Measurements from ENCODE around the gene STRN.
"Not testable (repeated sequence)": the region's sequence is repeated elsewhere in the genome, so short reads cannot be mapped to it uniquely, and the experiment has no call there.

STRN gene

GRCh38 chr2:36966370-36967235 lies at the start of gene STRN:
Gene STRN, minus strand, starts transcription at chr2:36966536. Its CDS starts 73 bp downstream, at chr2:36966463.
- DNase-seq (ENCODE audit: low read depth in 2 of 2), result peak; percentile 95

- DNase-seq (ENCODE audit: low read depth in 2 of 2), result no peak
These were observed 46.9 kb upstream of the STRN start for GRCh38 chr2:37013315-37013641.

- DNase-seq (ENCODE audit: low read depth in 2 of 2), result no peak
These were observed 44.8 kb upstream of the STRN start for GRCh38 chr2:37011130-37011529.

- no peak for DNase-seq (ENCODE audit: low read depth in 2 of 2)
These were observed 39.0 kb upstream of the STRN start for GRCh38 chr2:37005118-37005868.

GRCh38 chr2:37000988-37001556 lies 34.7 kb upstream of the STRN start:
- DNase-seq (ENCODE audit: low read depth in 2 of 2), result no peak

- DNase-seq (ENCODE audit: low read depth in 2 of 2), result no peak
These were observed 34.0 kb upstream of the STRN start for GRCh38 chr2:37000318-37000717.

DNA sequence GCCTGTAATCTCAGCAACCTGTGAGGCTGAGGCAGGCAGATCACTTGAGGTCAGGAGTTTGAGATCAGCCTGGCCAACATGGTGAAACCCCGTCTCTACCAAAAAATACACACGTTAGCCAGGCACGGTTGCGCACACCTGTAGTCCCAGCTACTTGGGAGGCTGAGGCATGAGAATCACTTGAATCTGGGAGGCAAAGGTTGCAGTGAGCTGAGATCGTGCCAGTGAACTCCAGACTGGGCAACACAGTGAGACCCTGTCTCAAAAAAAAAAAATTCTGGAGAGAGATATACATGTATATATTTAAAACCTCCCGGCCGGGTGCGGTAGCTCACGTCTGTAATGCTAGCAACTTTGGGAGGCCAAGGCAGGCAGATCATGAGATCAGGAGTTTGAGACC lies 33.1 kb upstream of the STRN start:
- not testable (repeated sequence) for DNase-seq (ENCODE audit: low read depth in 2 of 2)

DNA sequence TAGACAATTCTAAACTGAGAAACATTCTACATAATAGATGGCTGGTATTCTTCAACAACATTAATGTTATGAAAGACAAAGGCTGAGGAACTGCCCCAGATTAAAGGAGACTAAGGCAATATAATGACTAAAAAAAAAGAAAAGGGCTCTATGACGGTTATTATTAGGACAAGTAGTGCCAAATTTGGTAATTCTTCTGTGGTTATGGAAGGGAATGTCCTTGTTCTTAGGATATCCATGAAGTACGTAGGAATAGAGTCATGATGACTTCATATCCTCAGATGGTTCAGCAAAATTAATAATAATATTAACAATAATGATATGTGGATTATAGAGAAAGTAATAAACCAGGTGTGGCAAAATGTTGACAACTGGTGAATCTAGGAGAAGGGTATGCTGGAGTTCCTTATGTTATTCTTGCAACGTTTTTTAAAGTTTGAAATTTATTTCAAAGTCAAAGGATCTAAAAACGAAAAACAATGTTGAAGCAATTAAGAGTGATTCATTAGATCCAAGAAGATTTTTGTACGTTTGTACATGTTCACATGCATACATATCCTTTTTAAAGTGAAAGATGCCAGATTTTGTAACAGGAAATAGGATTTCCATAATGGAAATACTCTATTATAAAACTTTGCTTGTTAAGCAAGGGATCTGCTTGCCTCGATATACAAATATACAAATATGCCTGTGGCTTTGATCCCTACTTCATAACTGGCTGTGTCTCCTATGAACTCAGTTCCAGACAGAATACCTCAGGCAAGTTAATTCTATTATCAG lies 27.7 kb upstream of the STRN start:
- no peak for DNase-seq (ENCODE audit: low read depth in 2 of 2)

DNA sequence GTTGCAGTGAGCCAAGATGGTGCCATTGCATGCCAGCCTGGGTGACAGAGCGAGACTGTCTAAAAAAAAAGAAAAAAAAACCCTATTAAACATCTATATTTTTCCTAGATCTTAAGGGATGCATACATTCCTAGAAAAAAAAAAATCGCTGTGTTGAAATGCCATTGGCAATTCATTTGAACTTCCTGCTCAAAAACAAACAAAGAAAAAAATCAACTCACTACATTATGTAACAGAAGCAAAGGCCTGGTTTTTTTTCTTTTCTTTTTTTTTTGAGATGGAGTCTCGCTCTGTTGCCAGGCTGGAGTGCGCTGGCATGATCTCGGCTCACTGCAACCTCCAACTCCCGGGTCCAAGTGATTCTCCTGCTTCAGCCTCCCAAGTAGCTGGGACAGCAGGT lies 21.7 kb upstream of the STRN start:
- no peak for DNase-seq (ENCODE audit: low read depth in 2 of 2)

GRCh38 chr2:36982467-36982866 lies 16.1 kb upstream of the STRN start:
- no peak for DNase-seq (ENCODE audit: low read depth in 2 of 2)

GRCh38 chr2:36981911-36982310 lies 15.6 kb upstream of the STRN start:
- DNase-seq (ENCODE audit: low read depth in 2 of 2), result no peak

GRCh38 chr2:36979007-36979406 lies 12.7 kb upstream of the STRN start:
- not testable (repeated sequence) for DNase-seq (ENCODE audit: low read depth in 2 of 2)

GRCh38 chr2:36976065-36976464 lies 9.7 kb upstream of the STRN start:
- DNase-seq (ENCODE audit: low read depth in 2 of 2), result no peak

- DNase-seq (ENCODE audit: low read depth in 2 of 2), result no peak
These were observed 9.0 kb upstream of the STRN start for GRCh38 chr2:36975306-36975705.

- DNase-seq (ENCODE audit: low read depth in 2 of 2), result no peak
These were observed 7.0 kb upstream of the STRN start for GRCh38 chr2:36973320-36973719.

DNA sequence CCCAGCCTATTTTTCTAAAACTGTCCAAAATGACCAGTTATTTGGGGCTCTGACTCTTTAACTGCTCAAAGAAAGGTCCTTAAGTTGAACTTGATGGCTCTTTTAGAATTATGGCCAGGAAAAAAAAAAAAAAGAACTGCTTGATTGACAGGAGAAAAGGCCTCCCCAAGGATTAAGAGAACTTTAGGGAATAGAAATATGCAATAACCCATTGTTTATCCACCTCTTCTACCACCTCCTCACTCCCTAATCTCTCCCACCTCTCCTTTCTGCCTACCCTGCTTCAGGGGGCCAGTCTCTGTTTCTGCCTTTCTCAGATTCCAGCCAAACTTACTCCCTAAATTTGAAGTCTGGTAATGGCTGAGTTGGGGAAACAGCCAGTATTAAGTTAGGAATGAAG lies 5.7 kb upstream of the STRN start:
- no peak for DNase-seq (ENCODE audit: low read depth in 2 of 2)

- no peak for DNase-seq (ENCODE audit: low read depth in 2 of 2)
These were observed 1.0 kb upstream of the STRN start for GRCh38 chr2:36967236-36967876.

DNA sequence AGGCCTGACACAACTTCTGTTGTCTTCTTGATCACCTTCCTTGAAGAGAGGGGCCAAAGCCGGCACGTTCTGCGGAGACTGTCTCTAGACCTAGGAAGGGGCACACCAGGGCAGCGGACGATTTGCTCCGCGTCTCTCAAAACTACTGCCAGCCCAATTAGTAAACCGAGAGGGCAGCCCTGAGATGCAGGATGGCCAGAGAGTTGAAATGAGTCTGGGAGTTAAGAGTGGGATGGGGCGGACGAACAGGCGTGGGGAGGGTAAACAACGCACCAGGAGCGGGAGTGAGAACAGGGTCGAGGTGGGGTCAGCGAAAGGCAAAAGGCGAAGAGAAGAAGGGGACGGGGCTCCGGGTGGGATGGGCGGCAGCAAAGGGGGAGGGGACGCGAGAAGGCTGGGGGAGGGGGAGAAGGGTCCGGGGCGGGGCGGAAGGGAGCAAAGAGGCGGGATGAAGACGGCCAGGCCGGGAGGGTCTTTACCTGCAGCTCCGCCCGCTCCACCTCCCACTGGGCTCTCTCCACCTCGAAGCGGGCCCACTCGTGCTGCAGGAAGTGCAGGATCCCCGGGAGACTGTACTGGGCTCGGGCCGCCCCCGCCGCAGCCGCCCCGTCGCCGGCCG lies 476 bp downstream of the STRN start:
- peak in 1 of 2 donors; percentile 6 for DNase-seq (ENCODE audit: low read depth in 2 of 2)

DNA sequence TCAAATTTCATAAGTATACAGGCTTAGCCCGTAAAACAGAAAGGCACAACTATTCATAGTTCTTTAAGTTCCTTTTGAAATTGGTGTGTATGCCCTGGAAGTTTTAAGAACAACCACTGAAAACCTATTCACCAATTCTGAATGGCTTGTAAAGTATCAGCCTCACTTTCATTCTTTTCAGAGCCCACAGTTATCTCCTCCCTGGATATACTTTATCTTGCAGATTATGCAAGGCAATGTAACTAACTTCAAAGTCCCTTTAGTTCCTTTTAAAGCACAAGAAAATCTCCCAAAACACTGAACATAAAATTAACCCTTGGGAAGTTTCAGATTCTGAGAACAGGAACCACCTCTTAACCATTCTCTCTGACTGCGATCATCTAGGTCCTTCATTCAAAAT lies 1.1 kb downstream of the STRN start:
- no peak for DNase-seq (ENCODE audit: low read depth in 2 of 2)

DNA sequence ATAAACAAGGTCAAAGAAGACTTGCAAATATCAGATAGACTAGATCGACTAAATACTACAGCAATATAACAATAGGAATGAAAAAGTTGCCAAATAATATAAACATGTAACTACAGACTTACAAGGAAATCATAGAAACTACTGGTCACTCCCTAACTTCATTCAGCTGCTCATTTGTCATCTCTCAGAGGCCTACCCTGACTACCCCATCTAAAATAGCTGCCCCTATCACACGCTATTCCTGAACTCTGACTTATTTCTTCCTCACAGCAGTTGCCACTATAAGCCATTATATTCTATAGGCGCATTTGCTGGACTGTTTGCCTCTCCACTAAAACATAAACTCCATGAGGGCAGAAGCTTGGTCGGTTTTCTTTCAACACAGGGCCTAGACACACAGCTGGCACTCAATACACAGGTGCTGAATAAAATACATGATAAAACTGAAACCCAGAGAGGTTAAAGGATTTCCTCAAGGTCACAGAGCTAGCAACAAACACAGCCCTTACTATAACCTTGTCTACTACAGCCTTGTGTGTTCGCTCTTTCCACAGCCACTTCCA lies 1.8 kb downstream of the STRN start:
- no peak for DNase-seq (ENCODE audit: low read depth in 2 of 2)

DNA sequence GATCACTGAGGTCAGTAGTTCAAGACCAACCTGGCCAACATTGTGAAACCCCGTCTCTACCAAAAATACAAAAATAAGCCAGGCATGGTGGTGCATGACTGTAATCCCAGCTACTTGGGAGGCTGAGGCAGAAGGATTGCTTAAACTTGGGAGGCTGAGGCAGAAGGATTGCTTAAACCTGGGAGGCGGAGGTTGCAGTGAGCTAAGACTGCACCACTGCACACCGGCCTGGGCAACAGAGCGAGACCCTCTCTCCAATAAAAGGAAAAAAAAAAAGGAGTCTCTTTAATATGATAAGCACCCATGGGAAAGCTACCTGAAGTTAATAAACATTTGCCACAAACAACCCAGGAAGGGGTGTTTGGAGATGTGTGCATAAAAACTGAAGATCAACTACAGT lies 2.6 kb downstream of the STRN start:
- no peak for DNase-seq (ENCODE audit: low read depth in 2 of 2)

Measured in activated CD8-positive, alpha-beta memory T cell treated with anti-CD3 and anti-CD28 coated beads for 4 hours (primary cell).